ENCODE measurements around the gene MAD2L1. TPM values are rescaled to one million over a fixed set of nuclear protein-coding genes. Genes with fewer than 3 reads are reported as not detected.
A peak's percentile ranks its signal among the peaks of the same experiment; 100 is the strongest.

The MAD2L1 gene
- polyA plus RNA-seq, 1 donor: 63.9 TPM

GRCh38 chr4:120062663-120063195, 3.9 kb downstream of the MAD2L1 start:
- DNase-seq: no peak

GRCh38 chr4:120059036-120059435, 7.6 kb downstream of the MAD2L1 start:
- no peak for DNase-seq

GRCh38 chr4:120057416-120057815, 9.2 kb downstream of the MAD2L1 start:
- DNase-seq: no peak

- no peak for DNase-seq
These were observed 10.4 kb downstream of the MAD2L1 start for GRCh38 chr4:120056246-120056645.

- no peak for DNase-seq
These were observed 10.9 kb downstream of the MAD2L1 start for GRCh38 chr4:120055795-120056194.

- no peak for DNase-seq
These were observed 11.5 kb downstream of the MAD2L1 start for GRCh38 chr4:120055162-120055561.

- DNase-seq: no peak
These were observed 12.7 kb downstream of the MAD2L1 start for GRCh38 chr4:120053911-120054310.

- DNase-seq: no peak
These were observed 13.8 kb downstream of the MAD2L1 start for GRCh38 chr4:120052856-120053255.

- no peak for DNase-seq
These were observed 15.4 kb downstream of the MAD2L1 start for GRCh38 chr4:120051253-120051652.

- peak; percentile 85 for DNase-seq
These were observed 16.7 kb downstream of the MAD2L1 start for GRCh38 chr4:120049732-120050494.

GRCh38 chr4:120043828-120044227, 22.8 kb downstream of the MAD2L1 start:
- DNase-seq: no peak

GRCh38 chr4:120037411-120037810, 29.2 kb downstream of the MAD2L1 start:
- DNase-seq: no peak

- DNase-seq: no peak
These were observed 31.7 kb downstream of the MAD2L1 start for GRCh38 chr4:120034913-120035312.

- no peak for DNase-seq
These were observed 39.8 kb downstream of the MAD2L1 start for GRCh38 chr4:120026853-120027252.

GRCh38 chr4:120025516-120025915, 41.1 kb downstream of the MAD2L1 start:
- no peak for DNase-seq

- DNase-seq: no peak
These were observed 47.9 kb downstream of the MAD2L1 start for GRCh38 chr4:120018786-120019185.

GRCh38 chr4:120017939-120018692, 48.5 kb downstream of the MAD2L1 start:
- DNase-seq: no peak

- no peak for DNase-seq
These were observed 54.9 kb downstream of the MAD2L1 start for GRCh38 chr4:120011725-120012124.

- DNase-seq: no peak
These were observed 56.0 kb downstream of the MAD2L1 start for GRCh38 chr4:120010646-120011045.

GRCh38 chr4:120009731-120010130, 56.9 kb downstream of the MAD2L1 start:
- DNase-seq: no peak

- DNase-seq: no peak
These were observed 57.7 kb downstream of the MAD2L1 start for GRCh38 chr4:120008957-120009356.

- no peak for DNase-seq
These were observed 58.7 kb downstream of the MAD2L1 start for GRCh38 chr4:120007896-120008436.

Data from left kidney (tissue), 2 donors.